AG04450 (cell line): ENCODE data around the gene ARHGAP18. TPM values are rescaled to one million over a fixed set of nuclear protein-coding genes. Genes with fewer than 3 reads are reported as not detected.

Experiments
- CTCF ChIA-PET: fragments of 300-600, 350-600 bp; formaldehyde crosslinking; extraction: SDS; loops from one replicate; lab custom pipeline; 2022; ENCODE audit warnings: antibody characterized with exemption, inconsistent platforms; lab: Charles Lee
- POLR2A ChIA-PET: fragments of 350-600 bp; formaldehyde crosslinking; extraction: SDS; loops from one replicate; lab custom pipeline; 2021; ENCODE audit warnings: antibody characterized with exemption, inconsistent platforms; lab: Yijun Ruan, JAX
- DNase-seq: peaks from one replicate; pipeline ENCODE4 v3.0.0-alpha.2; 2011; ENCODE audit warnings: low read depth, low spot score
- H3K27ac ChIP-seq: one replicate; pipeline ENCODE4 v1.5.1; 2012; ENCODE audit warnings: low read depth, low read length, control low read depth
- H3K27me3 ChIP-seq: one replicate; pipeline ENCODE4 v1.6.0; 2012; ENCODE audit warnings: low read length; ENCODE audit not compliant: control insufficient read depth, insufficient read depth
- H3K4me3 ChIP-seq: 2 replicates; pipeline ENCODE4 v1.5.1; 2011; ENCODE audit warnings: mild to moderate bottlenecking, low read depth, low read length, control low read depth
- H3K9me3 ChIP-seq: 2 replicates; pipeline ENCODE4 v1.5.1; 2012; ENCODE audit warnings: low read length; ENCODE audit not compliant: control insufficient read depth, insufficient read depth
- polyA plus RNA-seq: library from polyadenylated mRNA; depleted of rRNA; stranded (reverse); fragments of >200 nt; gene quantifications from 2 replicates; pipeline ENCODE4 v1.2.3, GENCODE V29; 2011
- TF ChIP-seq, protein P1 (sequence below): IDR thresholded peaks from 2 replicates; pipeline ENCODE4 v1.5.1; 2011; ENCODE audit warnings: low read depth, low read length, control low read depth, inconsistent platforms

The ARHGAP18 gene
- polyA plus RNA-seq, 1 experiment: 13.9 TPM

GRCh38 chr6:129615496-129615895 lies 94.5 kb downstream of the ARHGAP18 start:
- Histone ChIP-seq H3K9me3 (no peaks in the 10 kb centered on the region), H3K27me3 (no peaks in the 10 kb centered on the region), H3K27ac (no peak overlapping the region), H3K4me3 (no peak overlapping the region)
- ChIA-PET CTCF (interaction anchor here (0.6 to 1.6 kb wide), 3 partner anchors 17 to 120 kb away, joined by 4 to 6 read pairs (median 4); no protein-coding TSS in a partner anchor), POLR2A (no interaction called here)
- TF ChIP-seq, protein P1, sequence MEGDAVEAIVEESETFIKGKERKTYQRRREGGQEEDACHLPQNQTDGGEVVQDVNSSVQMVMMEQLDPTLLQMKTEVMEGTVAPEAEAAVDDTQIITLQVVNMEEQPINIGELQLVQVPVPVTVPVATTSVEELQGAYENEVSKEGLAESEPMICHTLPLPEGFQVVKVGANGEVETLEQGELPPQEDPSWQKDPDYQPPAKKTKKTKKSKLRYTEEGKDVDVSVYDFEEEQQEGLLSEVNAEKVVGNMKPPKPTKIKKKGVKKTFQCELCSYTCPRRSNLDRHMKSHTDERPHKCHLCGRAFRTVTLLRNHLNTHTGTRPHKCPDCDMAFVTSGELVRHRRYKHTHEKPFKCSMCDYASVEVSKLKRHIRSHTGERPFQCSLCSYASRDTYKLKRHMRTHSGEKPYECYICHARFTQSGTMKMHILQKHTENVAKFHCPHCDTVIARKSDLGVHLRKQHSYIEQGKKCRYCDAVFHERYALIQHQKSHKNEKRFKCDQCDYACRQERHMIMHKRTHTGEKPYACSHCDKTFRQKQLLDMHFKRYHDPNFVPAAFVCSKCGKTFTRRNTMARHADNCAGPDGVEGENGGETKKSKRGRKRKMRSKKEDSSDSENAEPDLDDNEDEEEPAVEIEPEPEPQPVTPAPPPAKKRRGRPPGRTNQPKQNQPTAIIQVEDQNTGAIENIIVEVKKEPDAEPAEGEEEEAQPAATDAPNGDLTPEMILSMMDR: no peak
- no peak for DNase-seq

DNA sequence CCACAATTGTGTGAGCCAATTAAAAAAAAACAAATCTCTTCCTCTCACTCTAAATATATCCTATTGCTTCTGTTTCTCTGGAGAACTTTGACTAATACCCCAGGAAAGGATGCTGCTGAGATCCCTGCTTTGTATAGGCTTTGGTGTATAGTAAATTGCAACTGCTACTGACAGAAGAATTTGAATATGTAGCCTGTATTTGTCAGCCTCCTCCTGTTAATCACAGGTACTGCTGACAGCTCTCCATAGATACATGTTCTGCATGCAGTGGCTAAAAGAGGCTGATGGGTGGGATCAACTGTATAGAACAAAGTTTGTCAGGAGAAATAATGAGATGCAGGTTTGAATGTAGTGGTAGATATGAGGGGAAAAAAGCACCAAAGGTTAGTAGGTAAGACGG lies 95.0 kb downstream of the ARHGAP18 start:
- TF ChIP-seq, protein P1: no peak
- Histone ChIP-seq H3K27ac (no peak overlapping the region), H3K4me3 (no peak overlapping the region), H3K9me3 (no peaks in the 10 kb centered on the region), H3K27me3 (no peaks in the 10 kb centered on the region)
- DNase-seq: no peak
- CTCF ChIA-PET: interaction anchor here (0.6 to 1.6 kb wide), 4 partner anchors 17 to 120 kb away, joined by 3 to 6 read pairs (median 4); no protein-coding TSS in a partner anchor
- POLR2A ChIA-PET: no interaction called here

GRCh38 chr6:129614464-129614863 lies 95.5 kb downstream of the ARHGAP18 start:
- no peak overlapping the region for H3K27ac ChIP-seq
- no peaks in the 10 kb centered on the region for H3K27me3 ChIP-seq
- H3K4me3 ChIP-seq: no peak overlapping the region
- ChIA-PET POLR2A (no interaction called here), CTCF (interaction anchor here (0.7 to 1.6 kb wide), 4 partner anchors 16 to 161 kb away, joined by 3 to 6 read pairs (median 4); no protein-coding TSS in a partner anchor)
- TF ChIP-seq, protein P1: no peak
- no peak for DNase-seq
- H3K9me3 ChIP-seq: no peaks in the 10 kb centered on the region

DNA sequence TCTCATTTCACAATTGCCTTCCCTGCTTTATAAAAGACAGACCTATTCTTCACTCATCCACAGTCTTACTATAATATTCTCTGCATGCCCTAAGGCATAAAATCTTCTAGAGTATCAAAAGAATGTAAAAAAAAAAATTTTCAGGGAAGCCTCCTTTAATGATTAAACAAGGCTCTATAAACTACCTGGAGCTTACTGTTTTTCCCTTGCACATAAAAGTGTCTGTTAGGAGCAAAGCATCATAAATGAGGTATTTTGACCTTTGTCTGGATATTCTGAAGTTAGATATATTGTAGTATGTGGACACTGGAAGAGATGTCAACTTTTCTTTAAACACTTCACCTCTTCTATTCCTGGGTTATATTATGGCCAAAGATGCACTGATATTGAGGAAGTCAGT lies 97.5 kb downstream of the ARHGAP18 start:
- ChIA-PET CTCF (interaction anchor here (0.8 to 1.6 kb wide), 2 partner anchors 14 to 409 kb away, joined by 3 to 5 read pairs; no protein-coding TSS in a partner anchor), POLR2A (no interaction called here)
- Histone ChIP-seq H3K27me3 (no peaks in the 10 kb centered on the region), H3K9me3 (no peaks in the 10 kb centered on the region), H3K4me3 (no peak overlapping the region), H3K27ac (no peak overlapping the region)
- TF ChIP-seq, protein P1: no peak
- no peak for DNase-seq

GRCh38 chr6:129609635-129610034 lies 100.3 kb downstream of the ARHGAP18 start:
- ChIA-PET CTCF (interaction anchor here (0.5 to 1.8 kb wide), 2 partner anchors 12 to 13 kb away, joined by 3 to 11 read pairs; no protein-coding TSS in a partner anchor), POLR2A (no interaction called here)
- H3K4me3 ChIP-seq: no peak overlapping the region
- DNase-seq: no peak
- H3K27ac ChIP-seq: no peak overlapping the region
- no peaks in the 10 kb centered on the region for H3K27me3 ChIP-seq
- H3K9me3 ChIP-seq: no peaks in the 10 kb centered on the region
- TF ChIP-seq, protein P1: no peak
